ENCODE measurements around the gene MATN1.
"Not testable (repeated sequence)": the region's sequence is repeated elsewhere in the genome, so short reads cannot be mapped to it uniquely, and the experiment has no call there.

MATN1 gene, protein sequence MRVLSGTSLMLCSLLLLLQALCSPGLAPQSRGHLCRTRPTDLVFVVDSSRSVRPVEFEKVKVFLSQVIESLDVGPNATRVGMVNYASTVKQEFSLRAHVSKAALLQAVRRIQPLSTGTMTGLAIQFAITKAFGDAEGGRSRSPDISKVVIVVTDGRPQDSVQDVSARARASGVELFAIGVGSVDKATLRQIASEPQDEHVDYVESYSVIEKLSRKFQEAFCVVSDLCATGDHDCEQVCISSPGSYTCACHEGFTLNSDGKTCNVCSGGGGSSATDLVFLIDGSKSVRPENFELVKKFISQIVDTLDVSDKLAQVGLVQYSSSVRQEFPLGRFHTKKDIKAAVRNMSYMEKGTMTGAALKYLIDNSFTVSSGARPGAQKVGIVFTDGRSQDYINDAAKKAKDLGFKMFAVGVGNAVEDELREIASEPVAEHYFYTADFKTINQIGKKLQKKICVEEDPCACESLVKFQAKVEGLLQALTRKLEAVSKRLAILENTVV

DNA sequence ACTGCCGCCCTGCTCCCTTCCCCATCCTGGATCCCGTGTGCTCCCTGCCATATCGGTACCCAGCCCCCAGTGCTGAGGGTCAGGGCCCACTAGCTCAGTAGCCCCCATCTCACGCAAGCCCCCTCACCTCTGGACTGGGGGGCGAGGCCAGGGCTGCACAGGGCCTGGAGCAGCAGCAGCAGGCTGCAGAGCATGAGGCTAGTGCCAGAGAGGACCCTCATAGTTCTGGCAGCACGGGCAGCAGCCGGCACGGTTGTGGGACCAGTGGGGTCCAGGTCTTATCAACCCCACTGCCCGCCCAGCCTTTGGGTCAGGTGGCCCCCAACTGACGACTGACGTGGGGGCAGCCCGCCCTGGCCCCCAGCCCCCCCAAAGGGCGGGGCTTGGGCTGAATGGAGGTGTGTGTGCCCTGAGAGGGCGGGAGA is at the start of gene MATN1:
Gene MATN1 (minus strand): TSS at position 255 of the 425 bp plus-strand sequence. CDS start 34 bp downstream, at position 221.
- CTCF ChIA-PET: no interaction called here
- TF ChIP-seq, protein P1, sequence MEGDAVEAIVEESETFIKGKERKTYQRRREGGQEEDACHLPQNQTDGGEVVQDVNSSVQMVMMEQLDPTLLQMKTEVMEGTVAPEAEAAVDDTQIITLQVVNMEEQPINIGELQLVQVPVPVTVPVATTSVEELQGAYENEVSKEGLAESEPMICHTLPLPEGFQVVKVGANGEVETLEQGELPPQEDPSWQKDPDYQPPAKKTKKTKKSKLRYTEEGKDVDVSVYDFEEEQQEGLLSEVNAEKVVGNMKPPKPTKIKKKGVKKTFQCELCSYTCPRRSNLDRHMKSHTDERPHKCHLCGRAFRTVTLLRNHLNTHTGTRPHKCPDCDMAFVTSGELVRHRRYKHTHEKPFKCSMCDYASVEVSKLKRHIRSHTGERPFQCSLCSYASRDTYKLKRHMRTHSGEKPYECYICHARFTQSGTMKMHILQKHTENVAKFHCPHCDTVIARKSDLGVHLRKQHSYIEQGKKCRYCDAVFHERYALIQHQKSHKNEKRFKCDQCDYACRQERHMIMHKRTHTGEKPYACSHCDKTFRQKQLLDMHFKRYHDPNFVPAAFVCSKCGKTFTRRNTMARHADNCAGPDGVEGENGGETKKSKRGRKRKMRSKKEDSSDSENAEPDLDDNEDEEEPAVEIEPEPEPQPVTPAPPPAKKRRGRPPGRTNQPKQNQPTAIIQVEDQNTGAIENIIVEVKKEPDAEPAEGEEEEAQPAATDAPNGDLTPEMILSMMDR (conservative IDR thresholded peaks at IDR 0.05; ENCODE audit: low read depth): no peak

DNA sequence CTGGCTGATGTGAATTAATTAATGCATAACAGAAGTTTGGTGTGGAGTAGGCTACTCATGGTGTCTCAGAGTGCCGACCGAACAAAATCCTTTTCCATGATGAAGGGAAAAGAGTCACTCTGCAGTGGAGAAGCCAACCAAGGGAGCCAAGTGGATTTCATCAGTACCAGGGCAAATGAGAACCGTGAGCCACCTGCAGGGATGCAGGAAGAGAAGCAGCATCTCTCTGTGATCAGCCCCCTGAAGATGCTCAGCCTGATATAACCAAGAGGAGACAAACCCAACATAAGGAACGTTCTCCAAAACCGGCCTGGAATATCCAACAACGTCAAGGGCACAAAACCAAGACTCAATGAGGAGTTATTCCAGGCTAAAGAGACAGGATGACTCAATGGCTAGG is 47.6 kb upstream of the MATN1 start:
- no peak for DNase-seq (ENCODE audit: low spot score)
- ChIA-PET CTCF (no interaction called here), POLR2A (ENCODE audit: low non-redundant PET) (interaction anchor here (0.7 kb wide), 1 partner anchor 53 kb away, joined by 4 read pairs; no protein-coding TSS in a partner anchor)
- H3K27ac ChIP-seq: no peak overlapping the region
- TF ChIP-seq, protein P1 (conservative IDR thresholded peaks at IDR 0.05; ENCODE audit: low read depth): no peak

More for the DNA sequence above, at the start of gene MATN1:
- no peak within 1 kb of the TSS for H3K27ac ChIP-seq
- DNase-seq (ENCODE audit: low spot score): no peak
- POLR2A ChIA-PET (ENCODE audit: low non-redundant PET): no interaction called here

DNA sequence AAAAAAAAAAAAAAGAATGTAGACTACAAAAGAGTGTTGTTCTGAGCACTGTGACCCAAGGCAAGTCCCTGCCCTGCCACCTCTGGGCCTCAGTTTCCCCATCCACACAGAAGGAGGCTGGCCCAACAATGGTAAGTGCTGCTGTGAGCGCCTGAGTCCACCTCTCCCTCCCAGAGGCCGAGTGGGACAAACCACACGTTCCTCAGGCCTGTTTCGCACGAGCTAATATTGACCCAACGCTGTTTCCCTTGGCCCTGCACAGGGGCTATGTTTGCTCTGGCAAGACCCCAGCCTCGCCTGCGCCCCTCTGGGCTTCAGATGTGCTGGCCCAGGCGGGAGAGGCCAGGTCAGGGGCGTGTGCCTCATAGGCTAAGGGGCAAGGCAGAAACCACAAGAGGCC is 46.8 kb upstream of the MATN1 start:
- ChIA-PET POLR2A (ENCODE audit: low non-redundant PET) (no interaction called here), CTCF (interaction anchor here (0.9 kb wide), 1 partner anchor 10 kb away, joined by 6 read pairs; no protein-coding TSS in a partner anchor)
- H3K27ac ChIP-seq: no peak overlapping the region
- no peak for DNase-seq (ENCODE audit: low spot score)
- TF ChIP-seq, protein P1 (conservative IDR thresholded peaks at IDR 0.05; ENCODE audit: low read depth): no peak

DNA sequence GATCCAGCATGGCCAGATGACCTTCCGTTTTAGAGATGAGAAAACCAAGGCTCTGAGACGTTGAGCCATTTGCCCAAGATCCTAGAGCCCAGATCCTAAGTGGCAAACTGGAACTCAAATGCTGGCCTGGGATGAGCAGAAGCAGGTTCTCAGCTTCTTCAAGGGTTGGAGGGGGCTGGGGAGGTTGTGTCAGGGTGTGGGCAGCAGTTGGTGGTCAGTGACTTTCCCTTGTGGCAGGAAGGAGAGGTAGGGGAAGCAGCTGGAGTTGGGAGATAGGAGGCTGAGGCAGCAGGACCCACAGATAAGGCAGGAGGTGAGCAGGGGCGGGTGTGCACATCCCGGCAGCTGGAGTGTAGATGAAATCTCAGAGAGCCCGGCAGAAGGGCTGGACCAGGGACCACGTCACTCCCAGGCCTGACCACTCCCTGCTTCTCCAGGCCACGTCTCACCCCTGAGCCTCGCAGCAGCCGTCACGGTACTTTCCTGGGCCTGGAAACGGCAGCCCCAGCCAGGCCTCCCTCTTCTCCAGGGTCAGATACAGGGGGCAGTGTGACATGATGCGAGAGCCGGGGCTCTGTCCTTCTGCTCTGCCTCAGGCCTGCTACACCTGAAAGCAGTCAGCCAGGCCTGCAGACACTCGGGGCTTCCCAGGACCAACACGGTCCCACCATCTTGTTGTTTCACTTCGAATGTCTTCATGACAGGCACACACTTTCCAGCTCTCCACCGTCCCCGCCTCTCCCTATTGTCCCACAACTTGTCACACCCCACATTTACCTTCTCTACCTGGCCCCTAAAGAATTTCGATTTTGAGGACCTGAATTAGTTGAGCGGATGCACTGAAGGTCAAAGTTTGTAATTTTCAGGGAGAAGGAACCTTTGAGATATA is 45.7 kb upstream of the MATN1 start:
- H3K27ac ChIP-seq: no peak overlapping the region
- POLR2A ChIA-PET (ENCODE audit: low non-redundant PET): no interaction called here
- CTCF ChIA-PET: interaction anchor here (0.7 to 1.0 kb wide), 3 partner anchors 8 to 32 kb away, joined by 3 to 6 read pairs (median 3); no protein-coding TSS in a partner anchor
- TF ChIP-seq, protein P1 (conservative IDR thresholded peaks at IDR 0.05; ENCODE audit: low read depth): no peak
- DNase-seq (ENCODE audit: low spot score): no peak

DNA sequence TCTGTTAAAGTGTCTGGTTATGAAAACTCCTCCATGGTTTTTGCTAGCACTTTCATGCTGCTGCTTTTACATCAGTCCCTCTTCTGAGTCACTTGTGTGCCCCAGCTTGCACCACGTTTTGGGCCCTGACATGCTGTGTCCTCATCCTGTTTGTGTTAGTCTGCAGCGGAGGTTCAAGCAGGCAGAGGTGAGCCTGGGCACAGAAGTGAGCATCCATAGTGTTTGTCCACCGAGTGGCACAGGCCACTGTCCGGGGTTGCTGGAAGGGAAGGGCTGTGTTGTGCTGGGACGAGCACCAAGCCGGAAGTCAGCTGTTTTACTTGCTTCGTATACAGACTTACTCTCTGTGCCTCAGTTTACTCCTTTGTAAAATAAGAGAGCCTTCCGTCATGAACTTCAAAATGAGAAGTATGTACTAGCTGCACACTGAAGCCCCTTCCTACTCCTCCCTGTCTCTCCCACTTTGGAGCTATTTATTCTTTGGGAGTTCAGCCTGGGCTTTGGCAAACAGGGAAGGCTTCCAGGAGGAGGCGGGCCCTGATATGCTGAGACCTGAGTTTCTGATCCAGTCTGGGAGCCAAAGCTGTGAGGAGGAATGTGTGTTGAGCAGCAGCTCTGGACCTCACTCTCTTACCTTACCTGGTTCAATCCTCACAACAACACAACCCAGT is 44.9 kb upstream of the MATN1 start:
- ChIA-PET CTCF (interaction anchor here (0.7 to 1.9 kb wide), 3 partner anchors 9 to 143 kb away, joined by 3 to 4 read pairs (median 3); no protein-coding TSS in a partner anchor), POLR2A (ENCODE audit: low non-redundant PET) (no interaction called here)
- TF ChIP-seq, protein P1 (conservative IDR thresholded peaks at IDR 0.05; ENCODE audit: low read depth): no peak
- no peak overlapping the region for H3K27ac ChIP-seq
- no peak for DNase-seq (ENCODE audit: low spot score)

DNA sequence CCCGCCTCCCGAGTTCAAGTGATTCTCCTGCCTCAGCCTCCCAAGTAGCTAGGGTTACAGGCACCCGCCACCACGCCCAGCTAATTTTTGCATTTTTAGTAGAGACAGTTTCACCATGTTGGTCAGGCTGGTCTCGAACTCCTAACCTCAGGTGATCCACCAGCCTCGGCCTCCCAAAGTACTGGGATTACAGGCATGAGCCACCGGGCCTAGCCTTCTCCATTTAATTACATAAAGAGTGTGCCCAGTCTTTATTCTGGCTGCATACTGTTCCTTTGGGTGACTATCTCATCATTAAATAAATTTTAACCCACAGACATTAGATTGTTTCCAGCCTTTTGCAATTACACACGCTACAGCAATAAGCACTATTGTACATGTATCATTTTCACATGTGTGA is 43.6 kb upstream of the MATN1 start:
- H3K27ac ChIP-seq; POLR2A ChIA-PET (ENCODE audit: low non-redundant PET); DNase-seq (ENCODE audit: low spot score): not testable (repeated sequence)
- CTCF ChIA-PET: interaction anchor here (0.8 to 1.9 kb wide), 3 partner anchors 12 to 1349 kb away, joined by 3 to 4 read pairs (median 4); no protein-coding TSS in a partner anchor
